Prostate gland (tissue), 2 donors: ENCODE data around the gene ELK1.

Source experiments
- CTCF ChIP-seq, 4 experiments: fragments of 200-600 bp in 2 of 4; fragments of 450-650 bp in 2 of 4; sonication (generic) in 2 of 4; IDR thresholded peaks; 1 replicate in 3 of 4; 2 replicates in 1 of 4; pipeline ENCODE4 v1.5.1; 2016 to 2019; ENCODE audit warnings: antibody characterized with exemption in 4 of 4, mild to moderate bottlenecking in 2 of 4, moderate library complexity in 2 of 4
- POLR2A ChIP-seq: fragments of 450-650 bp; IDR thresholded peaks from one replicate; pipeline ENCODE4 v1.6.1; 2016; ENCODE audit warnings: antibody characterized with exemption, mild to moderate bottlenecking
- POLR2AphosphoS5 ChIP-seq: sonication (generic); formaldehyde crosslinking; IDR thresholded peaks from one replicate; pipeline ENCODE4 v1.6.1; 2017; ENCODE audit warnings: antibody characterized with exemption

GRCh38 chrX:47690175-47690574 is 39.8 kb upstream of the ELK1 start:
- TF ChIP-seq CTCF (IDR thresholded peaks at IDR 0.05) (no peak), POLR2AphosphoS5 (no peak), POLR2A (no peak)
